Ishikawa (cell line): Measurements from ENCODE around the gene MXI1.

Source experiments
- EGR1 ChIP-seq: IDR thresholded peaks from 2 replicates; pipeline ENCODE4 v1.6.1; 2012
- EP300 ChIP-seq: IDR thresholded peaks from 2 replicates; pipeline ENCODE4 v1.6.1; 2012; ENCODE audit warnings: borderline replicate concordance
- FOXM1 ChIP-seq: IDR thresholded peaks from 2 replicates; pipeline ENCODE4 v1.6.1; 2012; ENCODE audit warnings: low read depth, borderline replicate concordance
- MAX ChIP-seq: IDR thresholded peaks from 2 replicates; pipeline ENCODE4 v1.6.1; 2012
- REST ChIP-seq: IDR thresholded peaks from 2 replicates; pipeline ENCODE4 v1.6.1; 2012; ENCODE audit warnings: low read depth, mild to moderate bottlenecking
- TAF1 ChIP-seq: IDR thresholded peaks from 2 replicates; pipeline ENCODE4 v1.6.1; 2012; ENCODE audit warnings: low read depth, mild to moderate bottlenecking
- TEAD4 ChIP-seq: IDR thresholded peaks from 2 replicates; pipeline ENCODE4 v1.6.1; 2012
- USF1 ChIP-seq: IDR thresholded peaks from 2 replicates; pipeline ENCODE4 v1.6.1; 2012
- YY1 ChIP-seq: IDR thresholded peaks from 2 replicates; pipeline ENCODE4 v1.6.1; 2012; ENCODE audit warnings: low read depth

GRCh38 chr10:110277591-110277990 lies 70.2 kb downstream of the MXI1 start:
- TF ChIP-seq REST (no peak), FOXM1 (no peak), MAX (no peak), EP300 (no peak), YY1 (no peak), USF1 (no peak), EGR1 (no peak), TAF1 (no peak), TEAD4 (no peak)
